OCI-LY1 (cell line): ENCODE data around the gene GZMM.
A peak's percentile ranks its signal among the peaks of the same experiment; 100 is the strongest.

Experiments
- H2AFZ ChIP-seq: fragments of 200-600 bp; sonication (generic), shearing (Covaris generic); 2 replicates; pipeline ENCODE4 v1.6.0; 2014; ENCODE audit warnings: antibody characterized with exemption, mild to moderate bottlenecking, low read length
- H3F3A ChIP-seq: fragments of 200-600 bp; sonication (generic), shearing (Covaris generic); 2 replicates; pipeline ENCODE4 v1.6.0; 2014; ENCODE audit warnings: mild to moderate bottlenecking, antibody characterized with exemption, low read length, moderate library complexity; ENCODE audit not compliant: insufficient read depth
- H3K27ac ChIP-seq: fragments of 200-600 bp; sonication (generic); 2 replicates; pipeline ENCODE4 v1.5.1; 2014; ENCODE audit warnings: low read length, mixed run types, mild to moderate bottlenecking, low read depth; ENCODE audit not compliant: poor library complexity, severe bottlenecking
- H3K27me3 ChIP-seq: fragments of 200-600 bp; sonication (generic); 2 replicates; pipeline ENCODE4 v1.6.0; 2014; ENCODE audit warnings: antibody characterized with exemption, mild to moderate bottlenecking, low read length, moderate library complexity; ENCODE audit not compliant: insufficient read depth
- H3K36me3 ChIP-seq: fragments of 200-600 bp; sonication (generic); 2 replicates; pipeline ENCODE4 v1.6.1; 2014; ENCODE audit warnings: mild to moderate bottlenecking, antibody characterized with exemption, low read length, moderate library complexity, mixed read lengths; ENCODE audit not compliant: insufficient read depth
- H3K4me1 ChIP-seq: fragments of 200-600 bp; sonication (generic); 2 replicates; pipeline ENCODE4 v1.5.1; 2014; ENCODE audit warnings: mild to moderate bottlenecking, low read length, moderate library complexity; ENCODE audit not compliant: insufficient read depth, severe bottlenecking
- H3K4me2 ChIP-seq: fragments of 200-600 bp; sonication (generic), shearing (Covaris generic); 2 replicates; pipeline ENCODE4 v1.6.1; 2014; ENCODE audit warnings: low read length
- H3K4me3 ChIP-seq: fragments of 200-600 bp; sonication (generic); 2 replicates; pipeline ENCODE4 v1.5.1; 2014; ENCODE audit warnings: low read length, low read depth, mild to moderate bottlenecking, mixed read lengths; ENCODE audit not compliant: poor library complexity, severe bottlenecking
- H3K79me2 ChIP-seq: fragments of 200-600 bp; shearing (Covaris generic); 2 replicates; pipeline ENCODE4 v1.6.1; 2016; ENCODE audit warnings: mixed run types, low read length, mixed read lengths; ENCODE audit not compliant: insufficient read depth
- H3K9ac ChIP-seq: fragments of 200-600 bp; sonication (generic), shearing (Covaris generic); 2 replicates; pipeline ENCODE4 v1.6.1; 2014; ENCODE audit warnings: mild to moderate bottlenecking, low read length, mixed read lengths
- H3K9me2 ChIP-seq: fragments of 200-600 bp; sonication (generic), shearing (Covaris generic); 2 replicates; pipeline ENCODE4 v1.6.1; 2014; ENCODE audit warnings: low read depth, mild to moderate bottlenecking, low read length, mixed read lengths
- H3K9me3 ChIP-seq: fragments of 200-600 bp; shearing (Covaris generic); 2 replicates; pipeline ENCODE4 v1.6.1; 2014; ENCODE audit warnings: low read length, mixed read lengths
- H4K20me1 ChIP-seq: fragments of 200-600 bp; sonication (generic), shearing (Covaris generic); 2 replicates; pipeline ENCODE4 v1.6.0; 2016; ENCODE audit warnings: mild to moderate bottlenecking, low read length; ENCODE audit not compliant: insufficient read depth
- CTCF ChIP-seq: fragments of 200-600 bp; sonication (generic), shearing (Covaris generic); IDR thresholded peaks from 2 replicates; pipeline ENCODE4 v1.5.1; 2017; ENCODE audit warnings: mild to moderate bottlenecking, antibody characterized with exemption, low read length, moderate library complexity, mixed read lengths
- EZH2 ChIP-seq: fragments of 200-600 bp; sonication (generic), shearing (Covaris generic); IDR thresholded peaks from 2 replicates; pipeline ENCODE4 v1.8.0; 2017; ENCODE audit warnings: borderline replicate concordance, mixed run types, mild to moderate bottlenecking, antibody characterized with exemption, low read length, moderate library complexity, mixed read lengths

Gene GZMM

GRCh38 chr19:575527-576506 lies 32.0 kb downstream of the GZMM start:
- no peak for TF ChIP-seq EZH2
- TF ChIP-seq CTCF = no peak
- Histone ChIP-seq H3K27ac (no peak overlapping the region), H3K4me3 (peak overlapping the region; percentile 94), H3K9ac (peak overlapping the region; percentile 46; the same call in 1 of the 2 replicates), H3F3A (peaks cover 7% of the 10 kb centered on the region; the same call in 1 of the 2 replicates), H3K4me2 (peak overlapping the region; percentile 67), H3K27me3 (no peaks in the 10 kb centered on the region), H3K79me2 (peaks cover 39% of the 10 kb centered on the region), H3K9me3 (no peaks in the 10 kb centered on the region), H3K4me1 (peaks cover 31% of the 10 kb centered on the region), H4K20me1 (no peaks in the 10 kb centered on the region), H2AFZ (no peak overlapping the region), H3K36me3 (peaks cover 23% of the 10 kb centered on the region; the same call in 1 of the 2 replicates), H3K9me2 (no peaks in the 10 kb centered on the region)

GRCh38 chr19:576768-577438 lies 33.0 kb downstream of the GZMM start:
- Histone ChIP-seq H2AFZ (no peak overlapping the region), H3K36me3 (peaks cover 32% of the 10 kb centered on the region), H3K9me2 (no peaks in the 10 kb centered on the region), H3K27ac (no peak overlapping the region), H3K27me3 (no peaks in the 10 kb centered on the region), H4K20me1 (no peaks in the 10 kb centered on the region), H3K4me2 (no peak overlapping the region), H3K9me3 (no peaks in the 10 kb centered on the region), H3F3A (0 out of 2 replicates have a peak, but pooled peaks cover 1% of the 10 kb centered on the region), H3K4me1 (peaks cover 21% of the 10 kb centered on the region), H3K4me3 (no peak overlapping the region), H3K9ac (no peak overlapping the region), H3K79me2 (peaks cover 39% of the 10 kb centered on the region)
- TF ChIP-seq EZH2 = no peak
- TF ChIP-seq CTCF = no peak

GRCh38 chr19:577439-578392 lies 33.9 kb downstream of the GZMM start:
- TF ChIP-seq EZH2 = no peak
- TF ChIP-seq CTCF = no peak
- Histone ChIP-seq H3K27ac (no peak overlapping the region), H3K27me3 (no peaks in the 10 kb centered on the region), H3K4me2 (no peak overlapping the region), H3K4me1 (peaks cover 21% of the 10 kb centered on the region), H3K36me3 (peaks cover 36% of the 10 kb centered on the region), H4K20me1 (no peaks in the 10 kb centered on the region), H3K79me2 (peaks cover 39% of the 10 kb centered on the region), H2AFZ (no peak overlapping the region), H3F3A (no peaks in the 10 kb centered on the region), H3K9ac (no peak overlapping the region), H3K9me2 (no peaks in the 10 kb centered on the region), H3K4me3 (no peak overlapping the region), H3K9me3 (no peaks in the 10 kb centered on the region)
